Right renal cortex interstitium (tissue), 3 donors: ENCODE data around the gene COBLL1. TPM values are rescaled to one million over a fixed set of nuclear protein-coding genes. Genes with fewer than 3 reads are reported as not detected.

Source experiments
- DNase-seq, 3 donors: peaks; one replicate each; pipeline ENCODE4 v3.0.0-alpha.2; 2013; ENCODE audit warnings: low read depth in 3 of 3, low spot score in 2 of 3
- polyA plus RNA-seq, 3 donors: library from polyadenylated mRNA; unstranded; fragments of 120-200 nt; gene quantifications; one replicate each; pipeline ENCODE4 v1.2.1, GENCODE V29; 2013; ENCODE audit not compliant: insufficient read length in 3 of 3

The COBLL1 gene
- polyA plus RNA-seq, 3 donors: 117 to 135 (median 135) TPM

GRCh38 chr2:164821338-164821737, 20.3 kb downstream of the COBLL1 start:
- DNase-seq: no peak

DNA sequence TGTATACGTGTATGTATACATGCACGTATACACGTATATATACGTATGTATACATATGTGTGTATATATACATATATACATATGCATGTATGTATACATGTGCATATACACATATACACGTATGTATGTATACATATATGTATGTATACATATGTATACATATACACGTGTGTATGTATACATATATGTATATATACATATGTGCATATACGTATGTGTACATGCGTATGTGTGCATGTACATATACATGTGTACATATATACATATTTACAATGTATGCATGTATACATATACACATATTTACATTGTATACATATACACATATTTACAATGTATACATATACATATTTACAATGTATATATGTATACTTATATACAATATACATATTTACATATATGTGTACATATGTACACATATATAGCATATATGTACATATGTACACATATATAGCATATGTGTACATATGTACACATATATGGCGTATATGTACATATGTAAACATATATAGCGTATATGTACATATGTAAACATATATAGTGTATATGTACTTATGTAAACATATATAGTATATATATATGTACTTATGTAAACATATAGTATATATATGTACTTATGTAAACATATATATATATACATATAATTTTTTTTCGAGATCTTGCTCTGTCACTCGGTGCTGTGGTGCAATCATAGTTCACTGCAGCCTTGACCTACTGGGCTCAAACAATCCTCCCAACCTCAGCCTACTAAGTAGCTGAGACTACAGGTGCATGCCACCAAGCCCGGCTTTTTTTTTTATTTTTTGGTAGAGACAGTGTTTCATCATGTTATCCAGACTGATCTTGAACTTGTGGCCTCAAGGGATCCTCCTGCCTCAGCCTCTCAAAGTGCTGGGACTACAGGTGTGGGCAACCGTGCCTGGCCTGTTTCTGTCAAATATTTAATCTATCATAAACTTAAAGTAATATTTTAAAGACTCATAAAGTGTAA, 23.2 kb downstream of the COBLL1 start:
- DNase-seq: no peak

GRCh38 chr2:164816900-164817299, 24.7 kb downstream of the COBLL1 start:
- DNase-seq: no peak

GRCh38 chr2:164816046-164816445, 25.6 kb downstream of the COBLL1 start:
- no peak for DNase-seq

DNA sequence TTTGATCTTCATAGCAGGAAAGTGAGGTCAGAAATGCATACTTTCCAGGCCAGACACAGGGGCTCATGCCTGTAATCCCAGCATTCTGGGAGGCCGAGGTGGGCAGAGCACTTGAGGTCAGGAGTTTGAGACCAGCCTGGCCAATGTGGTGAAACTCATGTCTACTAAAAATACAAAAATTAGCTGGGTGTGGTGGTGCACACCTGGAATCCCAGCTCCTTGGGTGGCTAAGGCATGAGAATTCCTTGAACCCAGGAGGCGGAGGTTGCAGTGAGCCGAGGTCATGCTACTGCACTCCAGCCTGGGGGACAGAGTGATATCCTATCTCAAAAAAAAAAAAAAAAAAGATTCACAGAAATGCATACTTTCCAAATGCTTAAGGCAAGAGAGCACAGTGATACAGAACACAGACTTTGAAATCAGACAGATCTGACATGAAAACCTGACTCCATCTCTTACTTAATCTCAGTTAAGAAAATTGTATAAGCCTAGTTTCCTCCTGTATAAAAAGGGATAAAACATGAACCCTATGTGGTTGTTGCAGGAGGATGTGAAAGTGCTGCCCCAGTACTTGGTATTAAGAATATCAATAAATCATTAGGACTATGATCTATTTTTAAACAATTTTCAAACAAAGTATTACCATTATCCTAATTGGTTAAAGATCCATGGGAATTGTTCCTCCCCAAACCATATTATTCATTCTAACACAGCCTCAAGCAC, 26.4 kb downstream of the COBLL1 start:
- no peak for DNase-seq

- no peak for DNase-seq
These were observed 28.1 kb downstream of the COBLL1 start for GRCh38 chr2:164813535-164813934.

DNA sequence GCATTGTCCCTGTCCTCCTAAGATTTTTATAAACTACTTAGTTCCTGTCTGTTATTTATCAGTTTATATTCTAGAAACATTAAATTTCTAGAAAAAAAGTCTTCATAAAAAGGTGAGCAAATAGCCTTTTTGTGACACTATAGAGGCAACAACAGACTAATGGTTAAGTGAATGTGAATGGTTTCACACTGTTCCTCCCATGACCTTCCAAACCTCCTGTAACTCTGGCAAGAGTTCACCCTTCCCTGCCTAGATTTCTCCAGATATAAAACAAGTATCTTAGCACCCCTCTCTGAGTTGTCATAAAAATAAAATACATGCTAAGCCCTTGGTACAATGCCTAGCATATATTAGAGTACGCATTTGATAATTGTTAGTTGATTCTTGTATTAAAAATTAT, 29.2 kb downstream of the COBLL1 start:
- DNase-seq: no peak

- no peak for DNase-seq
These were observed 29.8 kb downstream of the COBLL1 start for GRCh38 chr2:164811819-164812218.

GRCh38 chr2:164810843-164811242, 30.8 kb downstream of the COBLL1 start:
- DNase-seq: no peak

GRCh38 chr2:164808776-164809175, 32.8 kb downstream of the COBLL1 start:
- DNase-seq: no peak

GRCh38 chr2:164803776-164804466, 37.7 kb downstream of the COBLL1 start:
- DNase-seq: no peak

DNA sequence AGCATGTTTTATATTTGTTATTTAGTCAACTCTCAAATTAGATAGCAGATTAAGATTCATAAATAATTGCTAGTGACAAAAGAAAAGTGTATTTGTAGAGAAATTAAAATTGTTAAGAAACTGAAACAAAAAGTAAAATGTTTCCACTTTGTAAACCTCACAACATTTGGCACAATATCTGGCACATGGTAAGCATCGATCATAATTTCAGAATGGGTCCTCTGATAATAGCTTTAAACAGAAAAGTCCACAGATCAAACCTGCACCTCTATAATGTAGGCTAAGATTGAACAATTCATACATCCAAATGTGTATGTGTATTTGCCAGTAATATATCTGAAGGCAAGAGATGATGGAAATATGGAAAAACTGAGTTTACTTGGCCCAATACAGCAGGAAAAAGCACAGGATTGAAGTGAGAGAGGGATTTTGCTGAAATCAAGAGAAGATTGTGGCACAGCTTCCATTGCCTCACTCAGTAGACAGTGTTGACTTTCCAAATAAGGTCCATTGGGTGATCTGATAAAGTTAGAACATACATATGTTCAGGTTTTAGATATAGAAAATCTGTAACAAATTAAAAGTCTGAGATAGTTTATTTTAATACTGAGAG, 39.4 kb downstream of the COBLL1 start:
- DNase-seq: no peak

GRCh38 chr2:164800572-164800971, 41.1 kb downstream of the COBLL1 start:
- DNase-seq: no peak

- no peak for DNase-seq
These were observed 44.0 kb downstream of the COBLL1 start for GRCh38 chr2:164797627-164798026.

- no peak for DNase-seq
These were observed 44.6 kb downstream of the COBLL1 start for GRCh38 chr2:164796999-164797398.

DNA sequence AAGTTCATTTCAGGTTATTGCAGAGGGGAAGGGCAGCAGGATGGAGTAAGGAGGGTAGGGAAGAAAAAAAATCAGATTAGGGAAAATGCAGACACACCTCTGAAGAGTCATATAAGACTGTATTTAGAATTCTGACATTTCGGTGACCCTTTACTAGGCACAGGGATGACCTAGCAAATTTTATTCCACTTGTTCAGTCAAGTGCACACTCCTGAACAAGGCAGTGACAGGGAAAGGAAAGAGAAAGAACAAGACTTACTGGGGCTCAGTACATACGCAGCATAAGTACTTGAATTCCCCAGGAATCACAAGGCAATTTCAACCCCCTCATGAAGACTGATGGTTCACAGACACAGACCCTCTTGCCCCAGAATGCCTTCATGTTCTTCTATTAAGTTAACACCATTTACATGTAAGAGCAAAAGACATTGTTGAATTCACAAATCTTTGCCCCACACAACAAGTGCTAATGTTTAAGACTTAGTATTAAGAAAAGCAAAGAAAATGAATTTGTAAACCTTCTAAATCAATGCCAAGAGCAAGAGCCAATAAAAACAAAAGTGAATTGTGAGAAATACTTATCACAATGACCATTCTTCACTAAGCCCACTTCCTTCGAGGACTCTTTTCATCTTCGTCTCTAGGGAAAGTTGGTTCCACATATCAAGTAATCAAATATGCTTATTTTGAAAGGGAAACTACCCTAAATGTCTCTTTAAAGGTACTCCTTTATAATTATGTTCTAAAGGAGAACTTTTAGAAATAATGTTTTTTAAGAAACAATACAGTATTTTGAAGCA, 47.0 kb downstream of the COBLL1 start:
- DNase-seq: no peak

DNA sequence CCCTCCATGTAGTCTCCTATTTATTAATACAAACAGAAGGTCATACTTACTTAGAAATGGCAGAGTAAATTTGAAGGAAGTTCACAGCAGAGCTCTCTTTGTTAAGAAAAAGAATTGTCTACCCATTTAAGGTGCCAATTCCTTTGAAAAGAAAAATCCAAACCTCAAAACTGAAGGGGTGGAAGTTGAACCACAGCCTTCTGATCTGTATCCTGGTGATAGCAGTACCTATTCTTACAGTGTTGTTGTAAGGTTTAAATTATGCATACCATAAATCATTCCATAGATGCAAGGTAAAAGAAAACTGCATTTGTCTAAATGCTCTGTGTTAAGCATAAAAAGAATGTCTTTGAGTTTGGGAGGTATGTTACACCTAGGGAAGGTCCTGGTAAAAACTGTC, 47.6 kb downstream of the COBLL1 start:
- no peak for DNase-seq

- DNase-seq: no peak
These were observed 48.1 kb downstream of the COBLL1 start for GRCh38 chr2:164793529-164793928.

DNA sequence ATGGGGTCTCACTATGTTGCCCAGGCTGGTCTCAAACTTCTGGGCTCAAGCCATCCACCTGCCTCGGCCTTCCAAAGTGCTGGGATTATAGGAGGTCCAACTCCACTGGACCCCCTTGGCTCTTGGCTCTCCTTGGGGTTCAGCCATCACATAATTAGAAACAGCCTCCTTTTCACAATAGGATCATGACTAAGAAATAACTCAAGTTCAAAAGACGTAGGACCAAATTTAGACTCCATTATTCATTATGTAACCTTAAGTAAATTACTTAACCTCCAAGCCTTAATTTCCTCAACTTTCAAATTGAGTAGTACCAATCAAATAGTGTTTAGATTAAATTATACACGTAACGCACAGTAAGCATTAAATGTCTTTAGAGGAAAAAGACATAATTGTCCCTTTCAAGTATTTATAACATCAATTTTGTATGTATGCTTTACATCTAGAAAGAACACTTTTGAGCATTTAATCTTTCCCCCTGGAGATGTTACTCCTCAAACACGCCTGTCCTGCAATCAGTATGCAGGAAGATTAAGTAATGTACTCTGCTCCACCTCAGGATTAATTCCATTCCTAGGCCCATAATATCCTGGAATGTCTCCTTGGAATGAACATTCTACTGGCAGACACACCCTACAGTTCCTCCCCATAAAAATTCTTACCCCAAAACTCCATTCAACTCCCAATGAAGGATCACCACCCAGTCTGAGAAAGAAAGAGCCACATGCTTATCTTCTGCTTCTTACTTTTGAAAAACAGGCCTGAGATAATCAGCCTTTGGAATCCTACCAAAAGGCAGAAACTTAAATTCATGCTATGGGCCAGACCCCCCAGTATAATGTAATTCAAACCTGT, 49.1 kb downstream of the COBLL1 start:
- DNase-seq: no peak
